Liver (tissue), 9 donors: ENCODE data around the gene RFX8. TPM values are rescaled to one million over a fixed set of nuclear protein-coding genes. Genes with fewer than 3 reads are reported as not detected.

Experiments
- DNase-seq: peaks from one replicate; pipeline ENCODE4 v3.0.0-alpha.2; 2017; ENCODE audit warnings: low spot score
- H3K27ac ChIP-seq, 2 donors: one replicate each; pipeline ENCODE4 v1.7.0; 2013; ENCODE audit warnings: inconsistent platforms in 2 of 2, low read length in 2 of 2, control low read depth in 1 of 2, low read depth in 1 of 2, mild to moderate bottlenecking in 1 of 2
- H3K27me3 ChIP-seq, 4 donors: one replicate each; pipeline versions ENCODE4 v1.6.1 to v1.7.0; 2013; ENCODE audit warnings: low read length in 3 of 4, inconsistent platforms in 1 of 4, mild to moderate bottlenecking in 1 of 4, moderate library complexity in 1 of 4; ENCODE audit not compliant: control insufficient read depth in 4 of 4, insufficient read depth in 4 of 4
- H3K36me3 ChIP-seq, 4 donors: one replicate each; pipeline versions ENCODE4 v1.6.1 to v1.7.0; 2013; ENCODE audit warnings: low read length in 3 of 4, mild to moderate bottlenecking in 3 of 4, low read depth in 1 of 4, moderate library complexity in 1 of 4; ENCODE audit not compliant: control insufficient read depth in 4 of 4, insufficient read depth in 3 of 4
- H3K4me1 ChIP-seq, 4 donors: one replicate each; pipeline versions ENCODE4 v1.6.1 to v1.7.0; 2013; ENCODE audit warnings: low read length in 3 of 4, mild to moderate bottlenecking in 3 of 4, moderate library complexity in 1 of 4; ENCODE audit not compliant: control insufficient read depth in 4 of 4, insufficient read depth in 4 of 4
- H3K4me3 ChIP-seq, 3 donors: one replicate each; pipeline versions ENCODE4 v1.6.1 to v1.7.0; 2013; ENCODE audit warnings: low read length in 3 of 3, control low read depth in 1 of 3, low read depth in 1 of 3, mild to moderate bottlenecking in 1 of 3
- H3K9ac ChIP-seq, 2 donors: one replicate each; pipeline ENCODE4 v1.7.0; 2013; ENCODE audit warnings: low read length in 2 of 2, mild to moderate bottlenecking in 2 of 2, moderate library complexity in 2 of 2, control low read depth in 1 of 2, low read depth in 1 of 2
- H3K9me3 ChIP-seq, 4 donors: one replicate each; pipeline versions ENCODE4 v1.6.1 to v1.7.0; 2013; ENCODE audit warnings: low read length in 3 of 4; ENCODE audit not compliant: control insufficient read depth in 4 of 4
- ATF3 ChIP-seq: IDR thresholded peaks from 2 replicates; pipeline ENCODE4 v1.6.1; 2016; ENCODE audit warnings: antibody characterized with exemption
- CTCF ChIP-seq: fragments of 150-350 bp; IDR thresholded peaks from 2 replicates; pipeline ENCODE4 v1.5.1; 2017; ENCODE audit warnings: improper control_type of control experiment, low read depth, low read length; ENCODE audit not compliant: missing input control
- EGR1 ChIP-seq, 2 donors: IDR thresholded peaks; 2 replicates each; pipeline ENCODE4 v1.6.1; 2016 to 2018; ENCODE audit warnings: antibody characterized with exemption in 2 of 2, low read depth in 2 of 2
- FOXA1 ChIP-seq: IDR thresholded peaks from 2 replicates; pipeline ENCODE4 v1.6.1; 2016; ENCODE audit warnings: antibody characterized with exemption
- FOXA2 ChIP-seq: IDR thresholded peaks from 2 replicates; pipeline ENCODE4 v1.6.1; 2016; ENCODE audit warnings: antibody characterized with exemption
- GABPA ChIP-seq, 2 donors: IDR thresholded peaks in 1 of 2; conservative IDR thresholded peaks in 1 of 2; 2 replicates each; pipeline ENCODE4 v1.6.1; 2016; ENCODE audit warnings: antibody characterized with exemption in 2 of 2, mild to moderate bottlenecking in 1 of 2, moderate library complexity in 1 of 2
- HNF4A ChIP-seq, 2 donors: conservative IDR thresholded peaks; 2 replicates each; pipeline ENCODE4 v1.6.1; 2016; ENCODE audit warnings: antibody characterized with exemption in 2 of 2, mild to moderate bottlenecking in 2 of 2
- HNF4G ChIP-seq: IDR thresholded peaks from 2 replicates; pipeline ENCODE4 v1.6.1; 2016; ENCODE audit warnings: antibody characterized with exemption
- JUND ChIP-seq, 2 donors: IDR thresholded peaks; 2 replicates each; pipeline ENCODE4 v1.6.1; 2016; ENCODE audit warnings: antibody characterized with exemption in 2 of 2
- MAX ChIP-seq: IDR thresholded peaks from 2 replicates; pipeline ENCODE4 v1.6.1; 2016; ENCODE audit warnings: antibody characterized with exemption
- NR2F2 ChIP-seq: IDR thresholded peaks from 2 replicates; pipeline ENCODE4 v1.6.1; 2016; ENCODE audit warnings: antibody characterized with exemption
- RAD21 ChIP-seq, 2 donors: IDR thresholded peaks; 2 replicates each; pipeline ENCODE4 v1.6.1; 2016; ENCODE audit warnings: antibody characterized with exemption in 2 of 2, mild to moderate bottlenecking in 2 of 2
- REST ChIP-seq: IDR thresholded peaks from 2 replicates; pipeline ENCODE4 v1.6.1; 2016; ENCODE audit warnings: antibody characterized with exemption, mild to moderate bottlenecking
- RXRA ChIP-seq, 2 donors: IDR thresholded peaks; 2 replicates each; pipeline ENCODE4 v1.6.1; 2017 to 2018; ENCODE audit warnings: antibody characterized with exemption in 2 of 2, mild to moderate bottlenecking in 1 of 2
- SP1 ChIP-seq: IDR thresholded peaks from 2 replicates; pipeline ENCODE4 v1.6.1; 2018; ENCODE audit warnings: antibody characterized with exemption, mild to moderate bottlenecking
- TAF1 ChIP-seq: conservative IDR thresholded peaks from 2 replicates; pipeline ENCODE4 v1.6.1; 2016; ENCODE audit warnings: antibody characterized with exemption, mild to moderate bottlenecking
- YY1 ChIP-seq: IDR thresholded peaks from 2 replicates; pipeline ENCODE4 v1.6.1; 2016; ENCODE audit warnings: antibody characterized with exemption, mild to moderate bottlenecking
- ZBTB33 ChIP-seq: IDR thresholded peaks from 2 replicates; pipeline ENCODE4 v1.6.1; 2016; ENCODE audit warnings: antibody characterized with exemption
- WGBS: extraction: QIAGEN DNeasy Blood & Tissue Kit; methylation state at CpG from one replicate; pipeline ENCODE4 v1.1.7; 2013; 5-methylcytosine and 5-hydroxymethylcytosine counted together
- polyA plus RNA-seq, 2 donors: library from polyadenylated mRNA; stranded (reverse) in 1 of 2; unstranded in 1 of 2; fragments of 200-250 nt in 1 of 2; fragments of >200 nt in 1 of 2; fragmentation: Nextera tagmentation in 1 of 2; extraction: Ambion mirVana in 1 of 2; gene quantifications; one replicate each; pipeline versions ENCODE4 v1.2.1 to v1.2.3, GENCODE V29; 2013 to 2015
- total RNA-seq, 2 donors: library from RNA; depleted of rRNA; stranded (reverse); fragments of >200 nt; gene quantifications; one replicate each; pipeline ENCODE4 v1.2.3, GENCODE V29; 2014
- donor health status: healthy.
- donor health status: healthy.
- donor health status: healthy.
- donor health status: healthy.
- donor health status: healthy.

The RFX8 gene
- total and polyA plus RNA-seq, 4 donors = 0.08 to 0.09 (median 0.09) TPM; not detected in 1

GRCh38 chr2:101473591-101473910 lies 1.4 kb downstream of the RFX8 start:
- 51% methylated on average over 3 of the region's 3 CpGs for WGBS
- Histone ChIP-seq H3K36me3 (no peaks in the 10 kb centered on the region), H3K27me3 (no peaks in the 10 kb centered on the region), H3K4me1 (peaks cover 5 to 16% (median 8%) of the 10 kb centered on the region in 4 donors), H3K9ac (no peak overlapping the region), H3K4me3 (peak overlapping the region in 1 of 3 donors; percentile 67), H3K9me3 (no peaks in the 10 kb centered on the region), H3K27ac (peak overlapping the region in 1 of 2 donors; percentile 36)
- TF ChIP-seq REST (peak; percentile 24), FOXA1 (no peak), ZBTB33 (no peak), YY1 (no peak), EGR1 (IDR thresholded peaks at IDR 0.05; ENCODE audit: low read depth in 2 of 2) (no peak)
- no peak for DNase-seq

GRCh38 chr2:101469863-101470262 lies 5.0 kb downstream of the RFX8 start:
- Histone ChIP-seq H3K9ac (no peak overlapping the region), H3K4me1 (peaks cover 5 to 16% (median 8%) of the 10 kb centered on the region in 4 donors), H3K27ac (no peak overlapping the region), H3K9me3 (no peaks in the 10 kb centered on the region), H3K27me3 (no peaks in the 10 kb centered on the region), H3K36me3 (no peaks in the 10 kb centered on the region), H3K4me3 (no peak overlapping the region)
- TF ChIP-seq GABPA (IDR thresholded peaks at IDR 0.05 in 1 of 2, conservative IDR thresholded peaks at IDR 0.05 in 1 of 2) (peak in 1 of 2 donors; percentile 26), HNF4A (conservative IDR thresholded peaks at IDR 0.05) (peak; percentile 96), EGR1 (IDR thresholded peaks at IDR 0.05; ENCODE audit: low read depth in 2 of 2) (peak in 1 of 2 donors; percentile 16), YY1 (peak; percentile 70), JUND (IDR thresholded peaks at IDR 0.05) (peak; percentile 67 to 81), ATF3 (peak; percentile 90), SP1 (peak; percentile 94), RXRA (IDR thresholded peaks at IDR 0.05) (peak; percentile 76 to 87), CTCF (no peak), FOXA2 (no peak), NR2F2 (no peak), ZBTB33 (peak; percentile 65), TAF1 (no peak), RAD21 (IDR thresholded peaks at IDR 0.05) (peak; percentile 28 to 33), REST (no peak), FOXA1 (no peak), MAX (peak; percentile 86), HNF4G (peak; percentile 76)
- 47% methylated on average over 4 of the region's 4 CpGs for WGBS
- no peak for DNase-seq
